ENCODE data around the gene FSIP1.

Gene FSIP1

DNA sequence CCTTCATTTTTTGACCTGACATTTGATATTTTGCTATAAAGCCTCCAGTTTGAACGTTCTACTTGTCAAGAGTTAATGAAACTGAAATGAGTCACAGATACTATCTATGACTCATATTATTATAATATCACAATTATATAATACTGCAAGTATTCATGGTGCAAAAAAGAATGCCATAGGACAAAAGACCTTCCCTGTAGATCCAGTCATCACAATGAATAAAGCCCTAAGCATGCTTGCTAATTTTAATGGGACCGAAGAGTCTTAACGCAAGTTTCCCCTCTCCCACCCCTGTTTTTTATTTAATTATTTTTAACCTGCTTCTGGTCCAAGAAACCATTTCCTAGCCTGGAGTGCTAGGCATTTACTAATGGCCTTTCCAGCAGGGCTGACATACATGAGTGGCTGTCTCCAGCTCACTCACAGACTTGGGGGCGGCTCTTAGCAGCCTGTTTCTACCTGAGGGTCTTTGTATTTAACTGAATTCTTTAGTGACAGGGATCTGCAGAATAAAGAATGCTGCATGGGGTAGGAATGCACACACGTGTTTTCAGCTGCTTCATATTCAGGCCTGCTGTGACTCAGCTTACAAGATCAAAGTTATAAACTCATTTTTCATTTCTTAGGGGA is 140.5 kb downstream of the FSIP1 start:
- no peak overlapping the region for H3K4me3 ChIP-seq (ENCODE audit: low read depth, low read length, poor library complexity, severe bottlenecking)
- no peaks in the 10 kb centered on the region for H3K4me1 ChIP-seq (ENCODE audit: insufficient read depth, low read length, severe bottlenecking)
- TF ChIP-seq CTCF (IDR thresholded peaks at IDR 0.05; ENCODE audit: low read length) = no peak
- no peak for TF ChIP-seq EZH2 (IDR thresholded peaks at IDR 0.05; ENCODE audit: borderline replicate concordance, low read length)
- no peaks in the 10 kb centered on the region for H3K36me3 ChIP-seq (ENCODE audit: insufficient read depth, low read length)
- no peak overlapping the region for H3K4me2 ChIP-seq (ENCODE audit: low read length)
- H3K9me3 ChIP-seq (ENCODE audit: low read length) = no peaks in the 10 kb centered on the region
- no peak overlapping the region for H2AFZ ChIP-seq (ENCODE audit: low read length)
- no peaks in the 10 kb centered on the region; the same call in 1 of the 2 replicates for H3K27me3 ChIP-seq (ENCODE audit: insufficient read depth, low read length)
- no peaks in the 10 kb centered on the region for H3K79me2 ChIP-seq (ENCODE audit: insufficient read depth, low read length)
- no peaks in the 10 kb centered on the region for H4K20me1 ChIP-seq (ENCODE audit: insufficient read depth, low read length)
- no peak overlapping the region for H3K27ac ChIP-seq (ENCODE audit: low read depth, low read length, poor library complexity, severe bottlenecking)
- H3K9ac ChIP-seq (ENCODE audit: low read length) = no peak overlapping the region
- H3K9me2 ChIP-seq (ENCODE audit: low read depth, low read length) = no peaks in the 10 kb centered on the region
- H3F3A ChIP-seq (ENCODE audit: insufficient read depth, low read length) = no peaks in the 10 kb centered on the region

GRCh38 chr15:39641191-39641889 is 141.3 kb downstream of the FSIP1 start:
- Histone ChIP-seq H4K20me1 (ENCODE audit: insufficient read depth, low read length) (no peaks in the 10 kb centered on the region), H3K9me3 (ENCODE audit: low read length) (no peaks in the 10 kb centered on the region), H3K4me1 (ENCODE audit: insufficient read depth, low read length, severe bottlenecking) (no peaks in the 10 kb centered on the region), H3K9ac (ENCODE audit: low read length) (no peak overlapping the region), H3K27me3 (ENCODE audit: insufficient read depth, low read length) (no peaks in the 10 kb centered on the region; the same call in 1 of the 2 replicates), H3K27ac (ENCODE audit: low read depth, low read length, poor library complexity, severe bottlenecking) (no peak overlapping the region), H3K4me2 (ENCODE audit: low read length) (no peak overlapping the region), H3K4me3 (ENCODE audit: low read depth, low read length, poor library complexity, severe bottlenecking) (no peak overlapping the region), H2AFZ (ENCODE audit: low read length) (no peak overlapping the region), H3K79me2 (ENCODE audit: insufficient read depth, low read length) (no peaks in the 10 kb centered on the region), H3F3A (ENCODE audit: insufficient read depth, low read length) (no peaks in the 10 kb centered on the region), H3K36me3 (ENCODE audit: insufficient read depth, low read length) (no peaks in the 10 kb centered on the region), H3K9me2 (ENCODE audit: low read depth, low read length) (no peaks in the 10 kb centered on the region)
- TF ChIP-seq EZH2 (IDR thresholded peaks at IDR 0.05; ENCODE audit: borderline replicate concordance, low read length) (no peak), CTCF (IDR thresholded peaks at IDR 0.05; ENCODE audit: low read length) (no peak)

DNA sequence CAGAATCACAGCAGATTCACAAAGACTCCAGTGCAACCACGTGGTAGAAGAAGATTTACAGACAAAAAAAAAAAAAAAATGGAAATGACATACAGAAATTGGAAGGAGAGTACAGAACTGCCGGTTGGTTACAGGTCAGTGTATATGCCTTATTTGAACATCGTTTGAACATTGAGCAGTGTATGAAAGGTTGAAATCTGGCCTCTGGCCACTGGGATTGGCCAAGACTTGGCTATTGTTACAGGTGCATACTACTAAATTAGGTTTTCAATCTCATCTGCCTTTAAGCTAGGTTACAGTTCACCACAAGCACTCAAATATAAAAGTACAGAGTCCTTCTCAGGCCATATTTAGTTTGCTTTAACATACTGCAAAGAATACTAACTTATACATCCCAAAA is 142.0 kb downstream of the FSIP1 start:
- H3K9ac ChIP-seq (ENCODE audit: low read length) = no peak overlapping the region
- no peaks in the 10 kb centered on the region for H3K36me3 ChIP-seq (ENCODE audit: insufficient read depth, low read length)

More for the DNA sequence above, 142.0 kb downstream of the FSIP1 start:
- H3K4me3 ChIP-seq (ENCODE audit: low read depth, low read length, poor library complexity, severe bottlenecking) = no peak overlapping the region
- no peaks in the 10 kb centered on the region for H4K20me1 ChIP-seq (ENCODE audit: insufficient read depth, low read length)
- no peaks in the 10 kb centered on the region for H3K4me1 ChIP-seq (ENCODE audit: insufficient read depth, low read length, severe bottlenecking)
- H3K9me3 ChIP-seq (ENCODE audit: low read length) = no peaks in the 10 kb centered on the region
- H3K9me2 ChIP-seq (ENCODE audit: low read depth, low read length) = no peaks in the 10 kb centered on the region
- no peak overlapping the region for H3K27ac ChIP-seq (ENCODE audit: low read depth, low read length, poor library complexity, severe bottlenecking)
- no peaks in the 10 kb centered on the region for H3F3A ChIP-seq (ENCODE audit: insufficient read depth, low read length)
- H3K27me3 ChIP-seq (ENCODE audit: insufficient read depth, low read length) = no peaks in the 10 kb centered on the region; the same call in 1 of the 2 replicates
- no peak overlapping the region for H3K4me2 ChIP-seq (ENCODE audit: low read length)
- H3K79me2 ChIP-seq (ENCODE audit: insufficient read depth, low read length) = no peaks in the 10 kb centered on the region
- H2AFZ ChIP-seq (ENCODE audit: low read length) = no peak overlapping the region
- no peak for TF ChIP-seq EZH2 (IDR thresholded peaks at IDR 0.05; ENCODE audit: borderline replicate concordance, low read length)
- TF ChIP-seq CTCF (IDR thresholded peaks at IDR 0.05; ENCODE audit: low read length) = no peak
